ENCODE results near the gene DNAI2.

Gene DNAI2

GRCh38 chr17:74304184-74304583 is 30.1 kb downstream of the DNAI2 start:
- DNase-seq (ENCODE audit: low read depth in 1 of 2, low spot score in 1 of 2): no peak

DNA sequence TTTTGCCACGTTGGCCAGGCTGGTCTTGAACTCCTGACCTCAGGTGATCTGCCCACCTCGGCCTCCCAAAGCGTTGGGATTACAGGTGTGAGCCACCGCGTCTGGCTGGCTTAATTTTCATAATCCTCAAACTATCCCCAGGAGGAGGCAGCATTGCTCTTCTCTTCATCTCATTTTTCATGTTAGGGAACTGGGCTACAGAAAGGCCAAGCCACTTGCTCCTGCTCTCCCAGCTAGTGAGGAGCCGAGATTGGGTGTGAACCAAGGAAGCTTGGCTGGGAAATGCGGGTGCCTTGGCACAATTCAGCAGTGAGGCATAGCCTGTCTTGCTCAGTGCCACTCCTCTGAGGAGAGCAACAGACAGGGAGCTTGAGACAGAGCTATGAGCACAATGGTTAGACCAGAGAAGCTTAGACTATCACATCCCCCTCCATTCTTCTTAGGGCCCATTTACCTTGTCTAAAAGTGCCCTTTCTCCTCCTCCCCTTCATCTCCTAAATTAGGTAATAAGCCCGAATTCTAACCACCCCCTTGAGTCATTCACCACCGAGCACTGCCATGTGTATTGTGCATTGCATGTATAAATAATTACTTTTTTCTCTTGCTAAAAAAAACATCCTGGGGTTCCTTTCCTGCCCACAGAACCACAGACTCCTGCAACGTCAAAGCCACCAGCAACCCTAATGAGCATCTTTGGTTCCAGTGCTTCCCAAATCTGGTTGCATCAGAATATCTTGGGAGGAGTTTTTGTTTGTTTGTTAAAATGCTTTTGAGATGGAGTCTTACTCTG is 32.0 kb downstream of the DNAI2 start:
- no peak for DNase-seq (ENCODE audit: low read depth in 1 of 2, low spot score in 1 of 2)

GRCh38 chr17:74307984-74308773 is 34.1 kb downstream of the DNAI2 start:
- DNase-seq (ENCODE audit: low read depth in 1 of 2, low spot score in 1 of 2): no peak

- no peak for DNase-seq (ENCODE audit: low read depth in 1 of 2, low spot score in 1 of 2)
Observed at GRCh38 chr17:74309902-74310301, 35.9 kb downstream of the DNAI2 start.

DNA sequence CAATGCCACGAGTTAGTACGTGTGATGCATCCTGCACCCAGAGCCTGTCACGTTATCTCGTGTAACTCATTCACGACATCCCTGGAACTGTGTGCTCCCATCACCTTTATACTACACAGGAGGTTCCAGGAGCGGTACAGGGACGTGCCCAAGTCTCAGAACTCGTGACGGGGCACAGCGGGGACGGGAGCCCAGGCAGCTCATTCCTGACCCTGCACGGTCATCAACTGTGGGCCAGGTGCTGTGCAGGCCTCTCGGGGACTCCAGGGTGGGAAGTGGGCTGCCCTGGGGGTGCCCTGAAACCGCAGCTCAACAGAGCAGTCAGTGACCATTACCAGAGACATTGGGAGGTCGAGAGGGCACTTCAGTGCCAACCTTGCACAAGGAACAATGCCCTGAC is 40.8 kb downstream of the DNAI2 start:
- DNase-seq (ENCODE audit: low read depth in 1 of 2, low spot score in 1 of 2): no peak

DNA sequence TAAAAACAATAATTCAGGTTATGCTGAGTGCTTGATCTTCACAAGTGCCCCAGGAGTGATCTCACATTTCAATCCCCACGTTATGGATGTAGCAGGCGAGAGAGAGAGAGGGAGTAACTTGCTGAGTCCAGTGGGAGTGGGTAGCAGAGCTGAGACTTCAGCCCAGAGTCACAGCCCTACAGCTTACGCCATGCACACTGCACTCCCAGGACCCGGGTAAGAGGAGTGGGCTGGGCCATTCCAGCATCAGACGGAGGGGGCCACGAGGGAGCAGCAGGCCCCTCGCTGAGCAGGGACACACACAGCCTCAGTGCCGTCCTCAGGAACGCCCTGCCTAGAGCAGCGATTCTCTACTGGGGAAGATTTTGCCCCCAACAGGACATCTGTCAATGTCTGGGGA is 42.2 kb downstream of the DNAI2 start:
- DNase-seq (ENCODE audit: low read depth in 1 of 2, low spot score in 1 of 2): no peak

- no peak for DNase-seq (ENCODE audit: low read depth in 1 of 2, low spot score in 1 of 2)
Observed at GRCh38 chr17:74317071-74317470, 43.0 kb downstream of the DNAI2 start.

DNA sequence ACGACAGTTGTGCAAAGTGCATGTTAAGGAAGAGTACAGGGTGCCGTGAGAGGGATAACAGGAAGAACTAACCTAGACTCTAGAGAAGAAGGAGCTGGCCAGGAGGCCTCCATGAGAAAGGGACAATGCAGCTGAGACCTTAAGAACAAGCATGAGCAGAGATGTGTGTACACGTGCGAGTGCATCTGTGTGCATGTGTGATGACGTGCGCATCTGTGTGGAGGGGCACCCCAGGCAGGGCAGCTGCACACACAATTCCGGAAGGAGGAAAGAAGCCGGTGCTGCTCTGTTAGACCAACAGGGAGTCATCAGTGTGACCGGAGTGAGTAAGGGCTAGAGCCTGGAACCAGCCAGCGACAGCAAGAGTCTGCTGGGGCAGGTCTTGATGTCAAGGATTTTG is 44.4 kb downstream of the DNAI2 start:
- DNase-seq (ENCODE audit: low read depth in 1 of 2, low spot score in 1 of 2): no peak

DNA sequence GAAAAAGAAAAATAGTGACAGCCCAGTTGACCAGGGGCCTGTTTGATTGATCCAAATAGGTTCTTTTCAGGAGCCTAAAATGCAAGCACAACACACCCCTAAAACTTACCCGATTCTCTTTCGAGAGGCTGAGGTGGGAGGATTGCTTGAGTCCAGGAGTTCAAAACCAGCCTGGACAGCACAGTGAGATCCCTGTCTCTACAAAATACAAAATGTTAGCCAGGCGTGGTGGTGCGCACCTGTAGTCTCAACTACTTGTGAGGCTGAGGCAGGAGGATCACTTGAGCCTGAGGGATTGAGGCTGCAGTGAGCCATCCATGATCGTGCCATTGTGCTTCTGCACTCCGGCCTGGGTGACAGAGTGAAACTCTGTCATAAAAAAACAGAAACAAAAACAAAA is 50.5 kb downstream of the DNAI2 start:
- no peak for DNase-seq (ENCODE audit: low read depth in 1 of 2, low spot score in 1 of 2)

DNA sequence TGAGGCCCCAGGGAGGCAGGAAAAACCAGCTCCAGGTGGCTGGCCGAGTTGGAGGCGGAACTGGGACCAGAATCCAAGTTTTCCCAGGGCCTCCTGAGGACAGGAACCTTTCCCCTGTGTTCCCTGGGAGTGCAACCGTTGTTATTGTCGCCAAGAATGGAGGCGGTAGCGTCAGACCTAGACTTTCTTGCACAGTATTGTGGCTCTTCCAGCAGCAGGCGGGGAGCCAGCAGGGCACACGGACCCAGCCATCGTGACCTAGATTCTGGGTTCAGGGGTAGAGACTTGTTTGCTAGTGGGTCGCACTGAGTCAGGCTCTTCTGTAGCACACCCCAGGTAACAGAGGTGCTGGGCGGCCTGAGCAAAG is 51.3 kb downstream of the DNAI2 start:
- DNase-seq (ENCODE audit: low read depth in 1 of 2, low spot score in 1 of 2): no peak

DNA sequence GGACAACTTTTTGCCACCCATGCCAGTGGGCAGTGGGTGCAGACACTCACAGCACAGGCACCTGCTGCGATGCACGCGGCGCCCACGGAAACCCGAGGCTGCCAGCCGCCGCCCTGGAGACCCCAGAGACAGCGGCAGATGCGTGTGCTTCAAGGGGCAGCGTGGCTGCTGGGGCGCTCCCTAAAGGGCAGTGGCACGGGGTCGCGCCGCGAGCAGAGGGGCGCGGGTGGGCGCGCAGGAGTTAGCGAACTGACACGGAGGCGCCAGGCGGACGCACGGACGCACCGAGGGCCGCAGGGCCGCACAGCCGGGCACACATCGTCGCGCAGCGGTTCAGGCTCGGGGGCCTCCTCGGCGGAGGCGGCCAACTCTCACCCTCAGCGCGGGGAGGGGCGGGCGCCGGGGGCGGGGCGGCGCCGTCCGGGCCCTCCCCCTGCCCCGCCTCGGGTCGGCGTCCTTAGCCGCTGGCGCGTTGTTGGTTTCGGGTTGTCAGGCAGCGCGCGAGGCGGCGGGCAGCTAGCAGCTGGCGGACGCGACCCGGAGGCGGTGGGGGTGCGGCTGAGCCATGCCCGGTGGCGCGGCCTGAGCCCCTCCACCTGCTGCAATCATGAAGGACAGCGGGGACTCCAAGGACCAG is 51.8 kb downstream of the DNAI2 start, which contains the start of gene KIF19:
TSS of gene KIF19 (plus strand) at position 484 of the 637 bp plus-strand sequence. CDS start at position 608, 124 bp downstream.
- peak; percentile 32 to 41 for DNase-seq (ENCODE audit: low read depth in 1 of 2, low spot score in 1 of 2)

DNA sequence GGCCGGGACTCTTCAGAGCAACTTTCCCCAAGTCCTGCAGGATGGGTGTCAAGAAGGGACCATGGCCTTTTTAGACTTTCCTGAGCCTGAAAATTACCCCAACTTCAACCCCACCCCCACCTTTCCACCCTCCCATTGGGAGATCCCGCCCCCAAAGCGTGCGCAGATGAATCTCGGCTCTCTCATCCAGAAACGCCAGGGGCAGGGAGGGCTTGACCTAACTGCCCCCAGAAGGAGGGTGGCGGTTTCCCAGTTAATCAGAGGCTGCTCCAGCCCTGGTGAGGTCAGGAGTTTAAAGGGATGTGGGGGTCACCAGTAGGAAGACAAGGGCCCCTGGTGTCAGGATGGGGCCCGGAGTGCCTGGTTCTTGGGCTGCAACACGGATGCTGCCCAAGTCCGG is 52.5 kb downstream of the DNAI2 start:
- DNase-seq (ENCODE audit: low read depth in 1 of 2, low spot score in 1 of 2): no peak

GRCh38 chr17:74328487-74328886 is 54.5 kb downstream of the DNAI2 start:
- no peak for DNase-seq (ENCODE audit: low read depth in 1 of 2, low spot score in 1 of 2)

- no peak for DNase-seq (ENCODE audit: low read depth in 1 of 2, low spot score in 1 of 2)
Observed at GRCh38 chr17:74329378-74329777, 55.3 kb downstream of the DNAI2 start.

DNA sequence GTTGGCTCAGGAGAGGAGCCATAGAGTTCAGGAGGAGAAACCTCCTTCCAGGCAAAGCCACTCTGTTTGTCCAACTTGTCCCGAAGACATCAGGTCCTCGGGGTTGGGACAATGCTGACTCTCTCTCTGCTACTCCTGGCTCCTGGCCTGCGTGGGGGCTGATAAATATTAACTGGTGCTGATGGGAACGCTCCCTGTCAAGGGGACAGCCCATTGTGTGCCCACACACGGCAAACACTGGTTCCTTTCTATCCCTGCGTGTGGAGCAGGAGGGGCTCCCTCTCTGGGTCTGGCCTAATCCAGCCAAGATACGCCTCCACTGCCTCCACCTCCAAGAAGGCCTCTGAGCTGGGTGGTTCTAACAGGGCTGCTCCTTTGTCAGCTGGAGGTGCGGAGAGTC is 56.4 kb downstream of the DNAI2 start:
- DNase-seq (ENCODE audit: low read depth in 1 of 2, low spot score in 1 of 2): no peak

DNA sequence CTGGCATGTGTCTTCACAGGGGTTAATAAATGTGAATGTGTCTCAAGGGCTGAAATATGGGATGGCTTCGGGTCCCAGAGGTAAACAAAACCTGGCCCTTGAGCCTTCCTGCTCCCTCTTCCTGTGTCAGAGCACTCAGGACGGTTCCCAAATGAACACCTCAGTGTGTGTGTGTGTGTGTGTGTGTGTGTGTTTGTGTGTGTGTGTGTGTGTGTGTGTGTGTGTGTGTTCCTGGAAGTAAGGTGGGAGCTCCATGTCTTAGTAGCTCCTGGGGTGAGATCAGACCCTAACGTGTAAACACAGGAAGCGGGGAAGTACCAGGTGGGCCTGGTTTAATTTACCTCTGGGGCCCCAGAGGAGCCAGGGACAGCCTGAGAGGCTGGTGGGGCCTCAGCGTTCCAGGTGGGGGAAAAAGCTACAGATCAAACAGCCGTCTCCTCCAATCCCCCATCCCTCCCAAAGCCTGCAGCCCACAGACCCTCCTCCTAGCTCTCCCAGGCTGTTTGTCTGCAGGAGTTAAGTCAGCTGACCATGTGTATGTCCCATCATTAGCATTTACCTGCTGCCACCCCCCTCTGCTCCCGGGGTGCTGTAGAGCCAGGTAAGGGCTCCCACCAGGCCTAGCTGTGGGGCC is 58.1 kb downstream of the DNAI2 start:
- DNase-seq (ENCODE audit: low read depth in 1 of 2, low spot score in 1 of 2): no peak

DNA sequence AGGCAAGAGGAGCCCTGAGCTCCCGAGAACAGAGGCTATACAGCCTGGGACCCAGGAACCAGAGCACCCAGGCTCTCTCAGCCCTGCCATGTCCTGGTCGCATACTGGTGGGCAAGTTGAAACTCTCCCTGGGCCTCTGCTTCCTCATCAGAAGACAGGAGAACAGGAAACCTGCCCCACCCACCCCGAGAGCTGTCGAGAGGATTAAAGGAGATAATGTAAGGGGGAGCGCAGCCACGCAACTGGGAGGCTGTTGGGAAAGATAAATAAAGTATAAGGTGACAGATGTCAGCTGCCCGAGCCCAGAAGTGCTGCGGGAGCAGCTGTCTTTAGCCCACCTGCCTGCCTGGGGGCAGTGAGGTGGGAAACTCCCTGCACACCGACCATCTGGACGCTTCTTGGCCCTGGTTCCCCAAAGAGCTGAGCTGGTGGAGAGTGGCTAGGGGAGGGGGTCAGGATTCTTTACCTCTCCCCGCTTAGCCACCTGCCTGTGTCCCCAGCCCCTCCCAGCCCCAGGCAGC is 58.8 kb downstream of the DNAI2 start:
- DNase-seq (ENCODE audit: low read depth in 1 of 2, low spot score in 1 of 2): no peak

GRCh38 chr17:74334393-74335039 is 60.5 kb downstream of the DNAI2 start:
- DNase-seq (ENCODE audit: low read depth in 1 of 2, low spot score in 1 of 2): no peak

DNA sequence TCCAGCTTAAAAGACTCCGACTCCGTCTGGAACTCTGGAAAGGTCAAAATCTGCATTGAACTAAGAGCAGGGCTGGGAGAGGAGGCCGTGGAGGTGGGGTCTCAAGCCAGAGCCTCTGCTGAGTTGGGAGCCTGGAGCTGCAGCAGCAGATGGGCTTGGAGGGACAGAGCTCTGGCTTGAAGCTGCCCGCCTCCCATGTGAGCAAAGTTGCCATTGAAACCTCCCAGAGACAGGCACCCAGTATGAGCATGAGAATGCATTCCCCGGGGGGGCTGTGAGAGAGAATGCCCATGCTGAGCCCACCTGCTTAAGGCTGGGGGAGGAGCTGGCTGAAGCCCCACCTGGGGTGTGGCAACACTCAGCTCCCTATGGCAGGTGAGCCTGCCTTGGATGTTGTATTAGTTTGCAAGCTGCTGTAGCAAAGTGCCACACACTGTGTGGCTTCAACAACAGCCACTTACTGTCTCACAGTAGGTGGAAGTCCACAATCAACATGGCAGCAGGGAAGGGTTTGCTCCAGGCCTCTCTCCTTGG is 61.6 kb downstream of the DNAI2 start:
- no peak for DNase-seq (ENCODE audit: low read depth in 1 of 2, low spot score in 1 of 2)

DNA sequence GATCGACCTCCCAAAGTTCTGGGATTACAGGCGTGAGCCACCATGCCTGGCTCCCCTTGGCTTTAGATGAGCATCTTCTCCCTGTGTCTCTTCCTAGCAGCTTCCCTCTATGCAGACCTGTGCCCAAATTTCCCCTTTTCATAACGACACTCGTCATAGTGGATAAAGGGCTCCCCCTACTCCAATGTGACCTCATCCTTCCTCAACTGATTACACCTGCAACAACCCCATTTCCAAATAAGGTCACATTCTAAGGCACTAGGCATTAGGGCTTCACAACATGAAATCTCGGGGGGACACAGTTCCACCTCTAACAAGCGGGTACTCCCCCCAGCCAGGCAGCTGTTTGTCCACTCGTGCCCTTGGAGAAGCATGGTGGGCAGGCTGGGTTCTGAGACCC is 62.3 kb downstream of the DNAI2 start:
- no peak for DNase-seq (ENCODE audit: low read depth in 1 of 2, low spot score in 1 of 2)

Data from stimulated activated CD4-positive, alpha-beta T cell treated with anti-CD3 and anti-CD28 coated beads, Interleukin-15, amount 100 ng/mL, for 1 hour (primary cell).